Panc1 (cell line): ENCODE results near the gene GALNT9. TPM values are rescaled to one million over a fixed set of nuclear protein-coding genes. Genes with fewer than 3 reads are reported as not detected.

Source experiments
- ATAC-seq: fragments of 200-7000 bp; cut with Tn5 transposase; 2 replicates; pipeline ENCODE4 v1.9.1; 2020; ENCODE audit warnings: mild to moderate bottlenecking, moderate library complexity
- BruUV-seq: library from RNA; stranded (reverse); fragments of 400-500 nt; replicated peaks from 2 replicates; lab custom pipeline; 2021; lab: Mats Ljungman, UMichigan
- CTCF ChIA-PET: fragments of 300-600 bp; sonication (Branson Sonifier 250); formaldehyde crosslinking; loops from one replicate; lab custom pipeline; 2022; ENCODE audit warnings: antibody characterized with exemption; lab: Charles Lee
- POLR2A ChIA-PET: fragments of 300-600 bp; sonication (Branson Sonifier 250); formaldehyde crosslinking; loops from one replicate; lab custom pipeline; 2022; ENCODE audit warnings: antibody characterized with exemption; lab: Charles Lee
- DNase-seq: peaks from one replicate; pipeline ENCODE4 v3.0.0-alpha.2; 2010; ENCODE audit warnings: low read depth, low spot score
- H3K27ac ChIP-seq: 2 replicates; pipeline ENCODE4 v1.5.1; 2011; ENCODE audit warnings: mild to moderate bottlenecking, low read length, inconsistent platforms
- H3K27me3 ChIP-seq: fragments of 200-500 bp; sonication (Bioruptor generic); 2 replicates; pipeline ENCODE4 v1.6.0; 2014; ENCODE audit warnings: low read length, inconsistent platforms; ENCODE audit not compliant: control insufficient read depth, insufficient read depth
- H3K36me3 ChIP-seq: fragments of 200-500 bp; sonication (Bioruptor generic); 2 replicates; pipeline ENCODE4 v1.5.1; 2014; ENCODE audit warnings: inconsistent platforms, mild to moderate bottlenecking, low read length, moderate library complexity; ENCODE audit not compliant: control insufficient read depth, insufficient read depth
- H3K4me1 ChIP-seq: 2 replicates; pipeline ENCODE4 v1.5.1; 2011; ENCODE audit warnings: inconsistent platforms, mild to moderate bottlenecking, low read length, moderate library complexity; ENCODE audit not compliant: control insufficient read depth, insufficient read depth
- H3K4me3 ChIP-seq, 2 experiments: 2 replicates each; pipeline ENCODE4 v1.5.1; 2011 to 2012; ENCODE audit warnings: low read depth in 2 of 2, low read length in 2 of 2, mild to moderate bottlenecking in 2 of 2, inconsistent platforms in 1 of 2, moderate library complexity in 1 of 2
- H3K9me3 ChIP-seq: fragments of 200-500 bp; sonication (Bioruptor generic); 2 replicates; pipeline ENCODE4 v1.5.1; 2014; ENCODE audit warnings: low read depth, mild to moderate bottlenecking, inconsistent platforms, low read length, moderate library complexity; ENCODE audit not compliant: control insufficient read depth, insufficient read depth
- CTCF ChIP-seq: fragments of 450-650 bp; IDR thresholded peaks from 2 replicates; pipeline ENCODE4 v1.5.1; 2017; ENCODE audit warnings: mild to moderate bottlenecking
- POLR2AphosphoS5 ChIP-seq: IDR thresholded peaks from 2 replicates; pipeline ENCODE4 v1.6.1; 2012; ENCODE audit warnings: mild to moderate bottlenecking, low read depth, low read length, moderate library complexity
- REST ChIP-seq, 2 experiments: IDR thresholded peaks; 2 replicates each; pipeline ENCODE4 v1.6.1; 2011 to 2012; ENCODE audit warnings: low read depth in 2 of 2, control low read depth in 1 of 2, low read length in 1 of 2, mild to moderate bottlenecking in 1 of 2, moderate library complexity in 1 of 2; ENCODE audit not compliant: insufficient read depth in 1 of 2
- SIN3A ChIP-seq: IDR thresholded peaks from 2 replicates; pipeline ENCODE4 v1.6.1; 2012; ENCODE audit warnings: low read depth, mild to moderate bottlenecking, low read length, moderate library complexity, borderline replicate concordance; ENCODE audit not compliant: insufficient read depth
- TCF7L2 ChIP-seq: IDR thresholded peaks from 2 replicates; pipeline ENCODE4 v1.6.1; 2011; ENCODE audit warnings: mild to moderate bottlenecking, low read depth, low read length, inconsistent platforms
- in situ Hi-C: cut with HindIII; loops from 2 replicates; pipeline ENCODE4 v1.10.0; 2016; ENCODE audit warnings: low sequenced_read_pairs, low pct_unique_long_range_greater_than_20kb
- intact Hi-C: fragments of 100-400 bp; cut with micrococcal nuclease; formaldehyde crosslinking; loops from one replicate; pipeline ENCODE4 v1.10.0; 2022; ENCODE audit not compliant: unreplicated experiment
- total RNA-seq: library from RNA; stranded (reverse); gene quantifications from one replicate; pipeline ENCODE4 v1.2.1, GENCODE V29; 2021; ENCODE audit not compliant: unreplicated experiment

GALNT9 gene
- total RNA-seq, 1 experiment from 2014 or later: 0.33 TPM

GRCh38 chr12:132374612-132375445 is 45.4 kb upstream of the GALNT9 start:
- Histone ChIP-seq H3K4me1 (no peaks in the 10 kb centered on the region), H3K27me3 (peaks cover 15% of the 10 kb centered on the region), H3K9me3 (no peaks in the 10 kb centered on the region), H3K4me3 (no peak overlapping the region), H3K36me3 (no peaks in the 10 kb centered on the region), H3K27ac (no peak overlapping the region)
- no TSS peak for BruUV-seq
- no peak for DNase-seq
- in situ Hi-C loops: no loop called here
- ChIA-PET POLR2A (no interaction called here), CTCF (interaction anchor here (0.7 kb wide), 1 partner anchor 92 kb away, joined by 3 read pairs; no protein-coding TSS in a partner anchor)
- no peak for ATAC-seq
- TF ChIP-seq CTCF: no peak
- no peak for TF ChIP-seq TCF7L2
- TF ChIP-seq SIN3A: no peak
- no peak for TF ChIP-seq POLR2AphosphoS5
- no peak for TF ChIP-seq REST (IDR thresholded peaks at IDR 0.05; ENCODE audit: insufficient read depth in 1 of 2, low read depth in 2 of 2, low read length in 1 of 2)
- intact Hi-C loops: no loop called here

- H3K4me1 ChIP-seq: no peaks in the 10 kb centered on the region
- no peak for DNase-seq
- H3K4me3 ChIP-seq: no peak overlapping the region
- no peaks in the 10 kb centered on the region for H3K9me3 ChIP-seq
- CTCF ChIA-PET: interaction anchor here (0.7 kb wide), 1 partner anchor 91 kb away, joined by 3 read pairs; no protein-coding TSS in a partner anchor
- no TSS peak for BruUV-seq
- POLR2A ChIA-PET: no interaction called here
- H3K36me3 ChIP-seq: no peaks in the 10 kb centered on the region
- in situ Hi-C loops: no loop called here
- peaks cover 17% of the 10 kb centered on the region for H3K27me3 ChIP-seq
- ATAC-seq: no peak
- intact Hi-C loops: no loop called here
- no peak overlapping the region for H3K27ac ChIP-seq
- TF ChIP-seq POLR2AphosphoS5: no peak
- TF ChIP-seq TCF7L2: no peak
- TF ChIP-seq SIN3A: no peak
- no peak for TF ChIP-seq REST (IDR thresholded peaks at IDR 0.05; ENCODE audit: insufficient read depth in 1 of 2, low read depth in 2 of 2, low read length in 1 of 2)
- no peak for TF ChIP-seq CTCF
Measured at GRCh38 chr12:132373901-132374611, 44.7 kb upstream of the GALNT9 start.
